Colon (tissue), 2 donors: ENCODE results near the gene DNAH6.

ENCODE experiments used
- FAIRE-seq: peaks from 2 replicates; lab custom pipeline; 2012; peaks lifted over from hg19 to GRCh38; lab: Jason Lieb, UNC
- donor health status: control.
- donor health status: control.

Gene DNAH6

GRCh38 chr2:84629550-84629949 is 113.3 kb downstream of the DNAH6 start:
- FAIRE-seq: no peak

- FAIRE-seq: no peak
Observed at GRCh38 chr2:84631047-84631446, 114.7 kb downstream of the DNAH6 start.

- no peak for FAIRE-seq
Observed at GRCh38 chr2:84631985-84632384, 115.7 kb downstream of the DNAH6 start.

- FAIRE-seq: no peak
Observed at GRCh38 chr2:84636080-84636971, 120.0 kb downstream of the DNAH6 start.

DNA sequence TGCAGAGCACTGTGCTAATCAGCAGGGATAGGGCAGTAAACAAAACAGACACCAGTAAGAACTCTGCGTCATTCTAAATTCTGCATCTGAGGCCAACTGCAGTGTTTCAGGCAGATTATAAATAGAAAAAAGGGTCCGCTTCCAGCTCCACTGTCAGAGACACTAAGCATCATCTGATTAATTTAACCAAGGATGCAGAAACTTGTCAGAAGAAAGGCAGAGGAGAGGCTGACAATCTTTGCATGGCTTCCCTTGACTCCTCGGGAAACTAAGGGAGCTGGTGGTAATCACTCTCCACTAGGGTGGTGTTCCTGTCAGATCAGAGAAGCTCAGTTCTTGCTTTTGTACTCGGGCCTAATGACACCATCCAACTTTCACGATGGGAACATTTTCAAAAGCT is 123.5 kb downstream of the DNAH6 start:
- FAIRE-seq: no peak

GRCh38 chr2:84640411-84640810 is 124.1 kb downstream of the DNAH6 start:
- no peak for FAIRE-seq

- no peak for FAIRE-seq
Observed at GRCh38 chr2:84641021-84641420, 124.7 kb downstream of the DNAH6 start.

DNA sequence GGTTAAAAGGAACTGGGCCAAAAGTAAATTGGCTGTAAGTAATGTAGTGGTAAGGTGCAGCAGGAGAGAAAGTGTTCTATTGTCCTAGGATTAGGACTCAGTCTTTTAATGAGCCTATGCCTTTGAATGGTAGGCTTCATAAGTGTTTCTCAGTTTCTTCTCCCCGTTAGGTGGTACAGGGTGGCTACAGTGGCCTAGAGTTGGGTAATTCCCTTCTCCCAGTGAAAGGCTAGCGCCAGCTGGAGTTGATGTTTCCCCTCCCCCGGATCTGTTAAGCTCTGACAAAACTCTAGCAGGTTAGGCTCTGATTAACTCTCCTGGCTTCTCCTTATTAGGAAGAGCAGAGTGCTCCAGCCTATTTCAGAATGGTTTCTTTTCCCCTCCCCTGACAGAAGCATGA is 127.7 kb downstream of the DNAH6 start:
- FAIRE-seq: no peak

DNA sequence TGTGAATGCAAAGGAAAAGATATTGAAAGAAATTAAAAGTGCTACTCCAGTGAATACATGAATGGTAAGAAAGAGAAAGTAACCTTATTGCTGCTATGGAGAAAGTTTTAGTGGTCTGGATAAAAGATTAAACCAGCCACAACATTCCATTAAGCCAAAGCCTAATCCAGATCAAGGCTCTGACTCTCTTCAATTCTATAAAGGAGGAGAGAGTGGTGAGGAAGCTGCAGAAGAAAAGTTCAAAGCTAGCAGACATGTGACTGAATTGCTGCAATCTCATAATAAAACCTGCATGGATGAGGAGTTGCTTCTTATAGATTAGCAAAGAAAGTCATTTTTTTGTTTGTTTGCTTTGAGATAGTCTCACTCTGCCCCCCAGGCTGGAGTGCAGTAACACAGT is 130.2 kb downstream of the DNAH6 start:
- FAIRE-seq: no peak

DNA sequence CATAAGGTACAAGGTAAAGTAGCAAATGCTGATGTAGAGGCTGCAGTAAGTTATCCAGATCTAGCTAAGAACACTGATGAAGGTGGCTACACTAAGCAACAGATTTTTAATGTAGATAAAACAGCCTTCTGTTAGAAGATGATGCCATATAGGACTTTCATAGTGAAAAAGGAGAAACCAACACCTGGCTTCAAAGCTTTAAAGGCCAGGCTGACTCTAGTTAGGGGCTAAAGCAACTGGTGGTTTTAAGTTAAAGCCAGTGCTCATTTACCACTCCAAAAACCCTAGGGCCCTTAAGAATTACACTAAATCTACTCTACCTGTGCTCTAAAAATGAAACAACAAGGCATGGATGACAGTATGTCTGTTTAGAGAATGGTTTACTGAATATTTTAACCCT is 131.0 kb downstream of the DNAH6 start:
- FAIRE-seq: no peak

DNA sequence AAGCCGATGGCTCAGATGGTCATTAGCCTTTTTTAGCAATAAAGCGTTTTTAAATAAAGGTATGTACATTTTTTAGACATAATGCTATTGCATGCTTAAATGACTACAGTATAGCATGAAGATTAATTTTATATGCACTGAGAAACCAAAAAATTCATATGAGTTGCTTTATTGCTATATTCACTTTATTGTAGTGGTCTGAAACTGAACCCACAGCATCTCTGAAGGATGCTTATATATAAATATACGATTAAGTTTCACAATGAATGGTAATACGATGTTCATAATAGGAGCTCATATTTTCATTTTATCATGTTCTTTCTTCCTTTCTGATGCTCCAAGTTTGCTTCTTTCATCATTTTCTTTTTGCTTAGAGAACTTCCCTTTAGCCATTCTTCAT is 132.8 kb downstream of the DNAH6 start:
- FAIRE-seq: no peak

GRCh38 chr2:84649487-84650142 is 133.3 kb downstream of the DNAH6 start:
- no peak for FAIRE-seq

DNA sequence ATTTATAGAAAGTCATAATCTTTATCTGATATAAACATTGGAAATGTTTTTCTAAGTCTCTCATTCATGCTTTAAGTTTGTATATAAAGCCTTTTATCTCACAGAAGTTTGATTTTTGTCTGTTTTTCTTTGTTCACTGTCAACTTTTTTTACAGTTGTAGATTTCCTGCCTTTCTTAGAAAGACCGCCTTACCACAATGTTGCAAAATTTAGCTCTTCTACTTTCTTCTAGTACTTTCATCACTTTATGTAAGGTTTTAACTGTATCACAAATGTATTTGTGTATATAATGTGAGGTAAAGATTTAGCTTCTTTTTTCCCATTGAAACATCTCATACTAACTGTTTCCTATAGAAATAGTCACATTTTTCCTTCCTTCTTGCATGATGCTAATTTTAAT is 136.1 kb downstream of the DNAH6 start:
- FAIRE-seq: no peak

- FAIRE-seq: no peak
Observed at GRCh38 chr2:84653302-84653701, 137.0 kb downstream of the DNAH6 start.

DNA sequence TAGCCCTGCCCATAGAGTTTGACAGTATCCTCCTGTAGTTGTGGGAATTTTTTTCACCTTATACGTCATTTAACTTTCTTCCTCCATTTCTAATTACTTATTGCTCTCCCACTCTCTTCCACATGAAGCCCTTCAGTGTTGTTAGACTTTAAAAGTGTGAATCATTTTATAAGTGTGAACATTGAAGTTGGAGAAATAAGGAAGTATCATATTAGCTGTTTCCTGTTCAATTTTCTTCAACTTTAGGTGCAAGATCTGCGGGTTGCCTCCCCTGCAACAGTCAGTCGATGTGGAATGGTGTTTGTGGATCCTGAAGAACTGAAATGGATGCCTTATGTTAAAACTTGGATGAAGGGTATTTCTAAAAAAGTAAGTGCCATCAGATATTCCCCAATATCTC is 138.1 kb downstream of the DNAH6 start:
- FAIRE-seq: no peak

DNA sequence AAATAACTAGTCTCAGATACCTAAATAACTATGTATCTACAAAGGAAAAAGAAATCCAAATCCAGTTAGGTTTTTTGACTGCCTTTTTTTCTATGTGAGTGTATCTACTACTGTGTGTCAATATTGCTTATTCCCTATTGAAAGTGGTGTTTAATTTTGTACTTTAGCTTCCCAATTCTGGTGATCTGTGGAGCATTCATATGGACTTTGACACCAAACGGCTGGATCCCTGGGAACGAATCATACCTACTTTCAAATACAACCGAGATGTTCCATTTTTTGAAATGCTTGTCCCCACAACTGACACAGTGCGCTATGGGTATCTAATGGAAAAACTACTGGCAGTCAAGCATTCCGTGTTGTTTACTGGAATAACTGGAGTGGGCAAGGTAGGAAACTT is 152.8 kb downstream of the DNAH6 start:
- FAIRE-seq: no peak

DNA sequence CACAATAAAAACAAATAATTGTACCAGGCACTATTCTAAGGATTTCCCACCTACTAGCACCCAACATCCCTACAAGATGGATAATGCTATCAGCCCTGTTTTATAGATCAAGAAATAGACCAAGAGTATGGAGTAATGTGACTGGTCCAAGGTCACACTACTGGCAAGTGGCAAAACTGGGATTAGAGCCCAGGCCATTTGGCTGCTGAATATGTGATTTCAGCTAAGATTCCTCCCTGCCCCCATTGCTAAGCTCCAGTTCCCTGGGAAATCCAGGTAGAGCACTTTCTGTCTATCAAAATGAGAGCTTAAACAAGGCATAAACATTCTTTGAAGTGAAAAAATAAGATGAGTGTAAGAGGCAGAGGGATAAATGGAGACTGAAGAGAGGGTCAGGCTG is 157.8 kb downstream of the DNAH6 start:
- no peak for FAIRE-seq

- FAIRE-seq: no peak
Observed at GRCh38 chr2:84674586-84674985, 158.3 kb downstream of the DNAH6 start.

DNA sequence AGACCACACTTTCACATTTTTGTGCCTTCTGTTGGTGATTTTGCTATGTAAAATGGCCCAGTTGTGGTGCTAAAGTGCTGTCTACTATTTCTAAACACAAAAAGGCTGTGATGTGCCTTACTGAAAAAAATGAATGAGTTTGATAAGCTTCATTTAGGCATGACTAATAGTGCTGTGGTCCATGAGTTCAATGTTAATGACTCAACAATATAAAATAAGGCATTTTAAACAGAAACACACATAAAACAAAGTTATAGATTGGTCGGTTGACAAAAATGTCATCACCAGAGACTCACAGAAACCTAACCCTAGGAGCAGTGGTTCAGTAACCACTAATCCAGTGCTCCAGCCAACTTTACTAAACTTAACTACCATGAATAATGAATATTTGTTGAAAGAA is 160.0 kb downstream of the DNAH6 start:
- FAIRE-seq: no peak

GRCh38 chr2:84678214-84678613 is 161.9 kb downstream of the DNAH6 start:
- FAIRE-seq: no peak

- FAIRE-seq: no peak
Observed at GRCh38 chr2:84686783-84687476, 170.6 kb downstream of the DNAH6 start.

GRCh38 chr2:84687498-84688149 is 171.3 kb downstream of the DNAH6 start:
- FAIRE-seq: no peak

DNA sequence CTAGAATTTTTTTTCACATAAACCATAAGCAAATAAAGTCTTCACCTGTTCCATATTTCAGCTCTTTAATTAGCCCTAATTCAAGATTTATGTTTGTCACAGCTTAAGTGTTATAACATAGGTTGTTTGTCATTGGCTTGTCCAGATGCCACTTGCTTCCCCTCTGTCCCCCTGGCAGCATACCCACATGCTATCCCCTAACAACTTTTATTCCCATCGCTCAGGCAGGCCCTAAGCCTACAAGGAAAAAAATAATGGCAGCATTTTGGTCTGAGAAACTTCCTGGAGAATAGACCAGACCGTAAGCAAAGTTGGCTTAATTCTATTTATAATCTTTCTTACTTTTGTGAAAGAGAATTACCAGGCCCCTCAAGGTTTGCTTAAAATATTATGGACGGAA is 173.9 kb downstream of the DNAH6 start:
- no peak for FAIRE-seq
